GM12878 (cell line): ENCODE data around the gene CELSR1. TPM values are rescaled to one million over a fixed set of nuclear protein-coding genes. Genes with fewer than 3 reads are reported as not detected.
A peak's percentile ranks its signal among the peaks of the same experiment; 100 is the strongest.

ENCODE experiments used
- ATAC-seq: fragments of 200-7000 bp; cut with Tn5 transposase; 3 replicates; pipeline ENCODE4 v1.9.1; 2020; ENCODE audit warnings: mild to moderate bottlenecking, moderate library complexity
- Bru-seq: library from RNA; stranded (reverse); fragments of 400-500 nt; gene quantifications from one replicate; lab custom pipeline; 2021; lab: Mats Ljungman, UMichigan
- BruChase-seq, 2 experiments: library from RNA; stranded (reverse); fragments of 400-500 nt; gene quantifications; one replicate each; lab custom pipeline; 2021; lab: Mats Ljungman, UMichigan
- BruUV-seq: library from RNA; stranded (reverse); fragments of 400-500 nt; replicated peaks from 2 replicates; lab custom pipeline; 2021; lab: Mats Ljungman, UMichigan
- CTCF ChIA-PET: fragments of 300-600 bp; sonication (Branson Sonifier 250); formaldehyde crosslinking; extraction: SDS; loops from one replicate; lab custom pipeline; 2021; ENCODE audit warnings: inconsistent platforms; lab: Yijun Ruan, JAX
- POLR2A ChIA-PET: fragments of 350-600 bp; formaldehyde crosslinking; extraction: SDS; loops from one replicate; lab custom pipeline; 2021; ENCODE audit warnings: inconsistent platforms; lab: Charles Lee
- RAD21 ChIA-PET: fragments of 300-600 bp; sonication (Branson Sonifier 250); formaldehyde crosslinking; loops from one replicate; lab custom pipeline; 2023; ENCODE audit warnings: antibody characterized with exemption; ENCODE audit not compliant: unreplicated experiment; lab: Charles Lee
- SMC1A ChIA-PET: fragments of 300-600 bp; sonication (Branson Sonifier 250); formaldehyde crosslinking; loops from one replicate; lab custom pipeline; 2023; ENCODE audit not compliant: unreplicated experiment, uncharacterized antibody; lab: Charles Lee
- DNase-seq: peaks from one replicate; pipeline ENCODE4 v3.0.0-alpha.2; 2011; ENCODE audit warnings: low read depth, low spot score
- FAIRE-seq: peaks from 3 replicates; lab custom pipeline; 2011; peaks lifted over from hg19 to GRCh38; lab: Jason Lieb, UNC
- H2AFZ ChIP-seq: 2 replicates; pipeline ENCODE4 v1.6.0; 2011; ENCODE audit warnings: low read depth, low read length, control low read depth; ENCODE audit not compliant: control insufficient read depth
- H3K27ac ChIP-seq: 2 replicates; pipeline ENCODE4 v1.5.1; 2011; ENCODE audit warnings: control low read depth; ENCODE audit not compliant: control insufficient read depth, insufficient read depth
- H3K27me3 ChIP-seq, 2 experiments: replicated peaks in 1 of 2; 2 replicates each; pipeline versions ENCODE4 v1.6.0 to v1.6.1; 2011; ENCODE audit warnings: low read length in 1 of 2; ENCODE audit not compliant: control insufficient read depth in 2 of 2, insufficient read depth in 2 of 2
- H3K36me3 ChIP-seq, 2 experiments: 2 replicates each; pipeline ENCODE4 v1.5.1; 2011; ENCODE audit warnings: low read length in 1 of 2; ENCODE audit not compliant: control insufficient read depth in 2 of 2, insufficient read depth in 2 of 2
- H3K4me1 ChIP-seq: 2 replicates; pipeline ENCODE4 v1.6.1; 2011; ENCODE audit warnings: mild to moderate bottlenecking, low read length, moderate library complexity, mixed read lengths; ENCODE audit not compliant: control insufficient read depth, insufficient read depth
- H3K4me2 ChIP-seq: 2 replicates; pipeline ENCODE4 v1.6.0; 2011; ENCODE audit warnings: control low read depth; ENCODE audit not compliant: control insufficient read depth, insufficient read depth
- H3K4me3 ChIP-seq: fragments of 200-600 bp; sonication (generic); 2 replicates; pipeline ENCODE4 v1.5.1; 2016
- H3K79me2 ChIP-seq: 2 replicates; pipeline ENCODE4 v1.6.0; 2011; ENCODE audit warnings: low read length; ENCODE audit not compliant: control insufficient read depth, insufficient read depth
- H3K9ac ChIP-seq: 2 replicates; pipeline ENCODE4 v1.8.0; 2011; ENCODE audit warnings: low read length, control low read depth, mixed read lengths; ENCODE audit not compliant: control insufficient read depth, insufficient read depth
- H3K9me3 ChIP-seq: replicated peaks from 3 replicates; pipeline ENCODE4 v1.5.1; 2011; ENCODE audit warnings: mild to moderate bottlenecking, low read length; ENCODE audit not compliant: control insufficient read depth, insufficient read depth
- H4K20me1 ChIP-seq: 2 replicates; pipeline ENCODE4 v1.6.0; 2011; ENCODE audit not compliant: control insufficient read depth, insufficient read depth
- DPF2 ChIP-seq: fragments of 450-650 bp; IDR thresholded peaks from 2 replicates; pipeline ENCODE4 v1.6.1; 2017; ENCODE audit warnings: mild to moderate bottlenecking
- RAD51 ChIP-seq: fragments of 450-650 bp; IDR thresholded peaks from 2 replicates; pipeline ENCODE4 v1.6.1; 2016; ENCODE audit warnings: moderate library complexity, mild to moderate bottlenecking, inconsistent platforms
- RBBP5 ChIP-seq: fragments of 200-600 bp; sonication (generic); conservative IDR thresholded peaks from 2 replicates; pipeline ENCODE4 v1.6.1; 2016
- SUZ12 ChIP-seq: fragments of 200-600 bp; sonication (generic); IDR thresholded peaks from one replicate; pipeline ENCODE4 v1.6.1; 2018; ENCODE audit warnings: antibody characterized with exemption, mild to moderate bottlenecking; ENCODE audit not compliant: unreplicated experiment
- YY1 ChIP-seq: IDR thresholded peaks from 2 replicates; pipeline ENCODE4 v1.6.1; 2011; ENCODE audit warnings: low read depth, mild to moderate bottlenecking, low read length
- WGBS: methylation state at CpG from one replicate; pipeline ENCODE4 v1.1.6; 2016; ENCODE audit warnings: low lambda C conversion rate; ENCODE audit not compliant: insufficient replicate concordance, insufficient coverage; ENCODE audit errors: missing lambda C conversion rate; 5-methylcytosine and 5-hydroxymethylcytosine counted together
- in situ Hi-C: fragments of 300-500 bp; cut with MboI; formaldehyde crosslinking; loops from 9 replicates; pipeline ENCODE4 v1.14.3; 2018; ENCODE audit warnings: mixed read lengths
- intact Hi-C: fragments of 100-400 bp; cut with micrococcal nuclease; formaldehyde crosslinking; loops from one replicate; pipeline ENCODE4 v1.14.2; 2022; ENCODE audit not compliant: unreplicated experiment
- long read RNA-seq, 2 experiments: library from polyadenylated mRNA; unstranded; transcript quantifications; one replicate each; pipeline ENCODE4 v2.0.0, GENCODE V29; 2019 to 2020
- polyA minus RNA-seq, 3 experiments: library from RNA; depleted of rRNA, polyadenylated mRNA; stranded (reverse); fragments of >200 nt; gene quantifications; 2 replicates each; pipeline ENCODE4 v1.2.3, GENCODE V29; 2011
- polyA plus RNA-seq, 11 experiments: library from polyadenylated mRNA; depleted of rRNA in 4 of 11; unstranded in 6 of 11; stranded (reverse) in 5 of 11; fragments of >200 nt; fragmentation: Nextera tagmentation in 4 of 11; fragmentation: Illumina TruSeq in 1 of 11; extraction: Ambion mirVana in 4 of 11; extraction: Trizol in 1 of 11; gene quantifications; 1 replicate in 1 of 11; 2 replicates in 10 of 11; pipeline versions ENCODE4 v1.2.1 to v1.2.3, GENCODE V29; 2011 to 2016; ENCODE audit warnings: inconsistent platforms in 2 of 11, missing spikeins in 2 of 11, low read depth in 1 of 11
- total RNA-seq, 4 experiments: library from RNA; depleted of rRNA in 3 of 4; stranded (reverse); fragments of >200 nt in 3 of 4; fragmentation: Illumina TruSeq in 1 of 4; extraction: Trizol in 1 of 4; gene quantifications; 2 replicates each; pipeline versions ENCODE4 v1.2.1 to v1.2.3, GENCODE V29; 2013 to 2021

CELSR1 gene
- total RNA-seq (2013; cell fraction: nucleolus; rRNA removed): 6.5 and 9.5 TPM in 2 replicates
- total RNA-seq (2014; rRNA removed) (0.34 and 0.38 TPM in 2 replicates), total RNA-seq (2014; rRNA removed; fragmentation: Illumina TruSeq; extraction: Trizol) (0.22 and 0.23 TPM in 2 replicates), total RNA-seq (2021) (0.74 and 0.90 TPM in 2 replicates), polyA plus RNA-seq (2011; rRNA removed) (1.3 and 1.7 TPM in 2 replicates), polyA plus RNA-seq (2014; fragmentation: Illumina TruSeq; extraction: Trizol) (0.32 and 0.37 TPM in 2 replicates), polyA plus RNA-seq (2014; fragmentation: Nextera tagmentation; extraction: Ambion mirVana) (under 1 TPM in 1 of 2 experiments, not detected in 1; 0.05 TPM), polyA plus RNA-seq (2014; rRNA removed) (0.66 and 0.78 TPM in 2 replicates), polyA plus RNA-seq (2016; fragmentation: Nextera tagmentation; extraction: Ambion mirVana) (under 1 TPM in 1 of 2 experiments, not detected in 1; 0.08 TPM), polyA minus RNA-seq (2011; rRNA and poly(A)+ RNA removed) (5.9 and 8.8 TPM in 2 replicates), Bru-seq, nascent RNA (percentile 43 among the genes with signal in this experiment), BruChase-seq, experiment 1, labeled RNA remaining after a 6-hour chase (percentile 53 among the genes with signal in this experiment), BruChase-seq, experiment 2, labeled RNA remaining after a 2-hour chase (percentile 46 among the genes with signal in this experiment)
- 0.20 TPM for polyA plus RNA-seq (2011; ENCODE audit: low read depth)
- polyA plus RNA-seq (2011; cell fraction: cytosol; rRNA removed): 2.4 and 2.5 TPM in 2 replicates
- 14.0 and 14.2 TPM in 2 replicates for polyA plus RNA-seq (2011; cell fraction: nucleus; rRNA removed)
- polyA plus RNA-seq (2012): 0.51 and 0.73 TPM in 2 replicates
- polyA minus RNA-seq (2011; cell fraction: cytosol; rRNA and poly(A)+ RNA removed): 2.8 and 3.7 TPM in 2 replicates
- polyA minus RNA-seq (2011; cell fraction: nucleus; rRNA and poly(A)+ RNA removed): 9.6 and 16.9 TPM in 2 replicates
- long read RNA-seq, experiment 1: 0 reads
- long read RNA-seq, experiment 2, partial matches to known transcripts: 0 of 1 reads
- long read RNA-seq, experiment 2, other reads (novel, unspliced or antisense): 1 of 1 reads

GRCh38 chr22:46537225-46537945 is at the start of gene CELSR1:
CELSR1 (minus strand) TSS chr22:46537620; CDS start chr22:46537170, 450 bp downstream.
- H3K4me3 ChIP-seq: no peak within 1 kb of the TSS; the same call in 1 of the 2 replicates

More at GRCh38 chr22:46537225-46537945, at the start of gene CELSR1:
- WGBS: 6% methylated on average over 27 of the region's 101 CpGs
- POLR2A ChIA-PET: no interaction called here
- H3K9me3 ChIP-seq: no peaks in the 10 kb centered on the region; the same call in 2 of the 3 replicates
- H3K79me2 ChIP-seq: no peaks in the 10 kb centered on the region
- H3K9ac ChIP-seq: no peak within 1 kb of the TSS
- no peaks in the 10 kb centered on the region for H4K20me1 ChIP-seq
- RAD21 ChIA-PET: no interaction called here
- no peak for FAIRE-seq
- TF ChIP-seq DPF2 (0 out of 2 replicates have a peak, but pooled peaks have one; percentile 18), SUZ12 (peak; percentile 71), RBBP5 (no peak), YY1 (peak; percentile 59), RAD51 (no peak)
- intact Hi-C loops: no loop called here
- SMC1A ChIA-PET: interaction anchor here (2.3 kb wide), 1 partner anchor 170 kb away, joined by 11 read pairs; no protein-coding TSS in a partner anchor
- no peak for DNase-seq
- H3K4me1 ChIP-seq: no peaks in the 10 kb centered on the region
- in situ Hi-C loops: no loop called here
- peak within 1 kb of the TSS; percentile 17; the same call in 1 of the 2 replicates for H3K4me2 ChIP-seq
- H3K27me3 ChIP-seq: peaks cover 0 to 10% of the 10 kb centered on the region in 2 experiments; a peak in 2 of 4 replicates
- peak; percentile 54 for ATAC-seq
- no peak within 1 kb of the TSS for H2AFZ ChIP-seq
- no peaks in the 10 kb centered on the region for H3K36me3 ChIP-seq
- H3K27ac ChIP-seq: no peak within 1 kb of the TSS
- CTCF ChIA-PET: interaction anchor here (10.8 kb wide), 1 partner anchor 170 kb away, joined by 141 read pairs; no protein-coding TSS in a partner anchor
- no TSS peak for BruUV-seq
